Skeletal muscle tissue (tissue), 4 donors: Measurements from ENCODE around the gene MET. TPM values are rescaled to one million over a fixed set of nuclear protein-coding genes. Genes with fewer than 3 reads are reported as not detected.

Source experiments
- H3K27ac ChIP-seq: one replicate; pipeline ENCODE4 v1.7.0; 2013; ENCODE audit warnings: mild to moderate bottlenecking, low read depth, low read length, inconsistent platforms
- H3K27me3 ChIP-seq, 3 donors: one replicate each; pipeline ENCODE4 v1.7.0; 2013; ENCODE audit warnings: low read length in 3 of 3; ENCODE audit not compliant: control insufficient read depth in 3 of 3, insufficient read depth in 3 of 3
- H3K36me3 ChIP-seq, 3 donors: one replicate each; pipeline ENCODE4 v1.7.0; 2013; ENCODE audit warnings: low read length in 3 of 3; ENCODE audit not compliant: control insufficient read depth in 3 of 3, insufficient read depth in 3 of 3
- H3K4me1 ChIP-seq, 3 donors: one replicate each; pipeline ENCODE4 v1.7.0; 2013; ENCODE audit warnings: low read length in 3 of 3, mild to moderate bottlenecking in 3 of 3; ENCODE audit not compliant: control insufficient read depth in 3 of 3, insufficient read depth in 3 of 3
- H3K4me3 ChIP-seq, 3 donors: one replicate each; pipeline ENCODE4 v1.7.0; 2013; ENCODE audit warnings: low read length in 3 of 3
- H3K9ac ChIP-seq, 3 donors: one replicate each; pipeline ENCODE4 v1.7.0; 2013; ENCODE audit warnings: low read length in 3 of 3, mild to moderate bottlenecking in 3 of 3, moderate library complexity in 2 of 3, low read depth in 1 of 3
- H3K9me3 ChIP-seq, 3 donors: one replicate each; pipeline ENCODE4 v1.7.0; 2013; ENCODE audit warnings: low read length in 3 of 3; ENCODE audit not compliant: control insufficient read depth in 3 of 3
- total RNA-seq: library from RNA; depleted of rRNA; stranded (reverse); fragments of >200 nt; gene quantifications from one replicate; pipeline ENCODE4 v1.2.3, GENCODE V29; 2014
- donor health status: Osteomylitis.

MET gene
- total RNA-seq = 26.1 TPM

- no peaks in the 10 kb centered on the region for H3K9me3 ChIP-seq
Observed at GRCh38 chr7:116671681-116672595, at the start of gene MET. Gene MET, plus strand, starts transcription at chr7:116672196. Its CDS starts 26,889 bp downstream, at chr7:116699085.

GRCh38 chr7:116626886-116627285 lies 45.1 kb upstream of the MET start:
- H3K36me3 ChIP-seq = no peaks in the 10 kb centered on the region
- no peak overlapping the region for H3K27ac ChIP-seq
- no peak overlapping the region for H3K4me3 ChIP-seq
- no peaks in the 10 kb centered on the region for H3K27me3 ChIP-seq
- H3K9me3 ChIP-seq = no peaks in the 10 kb centered on the region
- H3K4me1 ChIP-seq = peaks cover 15 to 19% (median 18%) of the 10 kb centered on the region in 3 donors
- no peak overlapping the region for H3K9ac ChIP-seq

More at GRCh38 chr7:116671681-116672595, at the start of gene MET:
- peak within 1 kb of the TSS; percentile 87 to 90 (median 87) for H3K4me3 ChIP-seq
- peaks cover 0 to 5% (median 0%) of the 10 kb centered on the region in 3 donors for H3K27me3 ChIP-seq
- H3K9ac ChIP-seq = peak within 1 kb of the TSS; percentile 95 to 99 (median 96)
- no peaks in the 10 kb centered on the region for H3K36me3 ChIP-seq
- H3K27ac ChIP-seq = peak within 1 kb of the TSS; percentile 98
- H3K4me1 ChIP-seq = peaks cover 7 to 33% (median 13%) of the 10 kb centered on the region in 3 donors

- no peaks in the 10 kb centered on the region for H3K9me3 ChIP-seq
- no peak overlapping the region for H3K4me3 ChIP-seq
- H3K27me3 ChIP-seq = no peaks in the 10 kb centered on the region
- H3K9ac ChIP-seq = peak overlapping the region; percentile 34 to 58 (median 54)
- H3K4me1 ChIP-seq = peaks cover 20 to 31% (median 25%) of the 10 kb centered on the region in 3 donors
- peak overlapping the region; percentile 87 for H3K27ac ChIP-seq
- no peaks in the 10 kb centered on the region for H3K36me3 ChIP-seq
Observed at GRCh38 chr7:116629051-116629463, 42.9 kb upstream of the MET start.

GRCh38 chr7:116630357-116630756 lies 41.6 kb upstream of the MET start:
- Histone ChIP-seq H3K4me3 (peak overlapping the region in 2 of 3 donors; percentile 2 to 52), H3K4me1 (peaks cover 20 to 37% (median 25%) of the 10 kb centered on the region in 3 donors), H3K27ac (peak overlapping the region; percentile 87)

GRCh38 chr7:116630932-116631671 lies 40.9 kb upstream of the MET start:
- Histone ChIP-seq H3K27me3 (no peaks in the 10 kb centered on the region), H3K9me3 (no peaks in the 10 kb centered on the region), H3K27ac (peak overlapping the region; percentile 87), H3K4me1 (peaks cover 20 to 37% (median 25%) of the 10 kb centered on the region in 3 donors), H3K9ac (peak overlapping the region; percentile 14 to 60 (median 25)), H3K36me3 (no peaks in the 10 kb centered on the region), H3K4me3 (peak overlapping the region; percentile 2 to 52 (median 11))

More at GRCh38 chr7:116630357-116630756, 41.6 kb upstream of the MET start:
- H3K36me3 ChIP-seq = no peaks in the 10 kb centered on the region
- H3K9ac ChIP-seq = no peak overlapping the region
- no peaks in the 10 kb centered on the region for H3K9me3 ChIP-seq
- H3K27me3 ChIP-seq = no peaks in the 10 kb centered on the region

- Histone ChIP-seq H3K9me3 (no peaks in the 10 kb centered on the region), H3K27ac (peak overlapping the region; percentile 87), H3K9ac (no peak overlapping the region), H3K36me3 (no peaks in the 10 kb centered on the region), H3K27me3 (no peaks in the 10 kb centered on the region), H3K4me1 (peaks cover 20 to 37% (median 25%) of the 10 kb centered on the region in 3 donors), H3K4me3 (peak overlapping the region in 1 of 3 donors; percentile 11)
Observed at GRCh38 chr7:116631676-116632075, 40.3 kb upstream of the MET start.

GRCh38 chr7:116632384-116632783 lies 39.6 kb upstream of the MET start:
- Histone ChIP-seq H3K27ac (peak overlapping the region; percentile 87), H3K9me3 (no peaks in the 10 kb centered on the region), H3K36me3 (no peaks in the 10 kb centered on the region), H3K4me3 (no peak overlapping the region), H3K4me1 (peaks cover 20 to 37% (median 25%) of the 10 kb centered on the region in 3 donors), H3K27me3 (no peaks in the 10 kb centered on the region), H3K9ac (no peak overlapping the region)

GRCh38 chr7:116633131-116633988 lies 38.6 kb upstream of the MET start:
- Histone ChIP-seq H3K36me3 (no peaks in the 10 kb centered on the region), H3K27ac (peak overlapping the region; percentile 78), H3K27me3 (no peaks in the 10 kb centered on the region), H3K9ac (peak overlapping the region in 2 of 3 donors; percentile 4 to 17), H3K9me3 (no peaks in the 10 kb centered on the region), H3K4me1 (peaks cover 17 to 37% (median 25%) of the 10 kb centered on the region in 3 donors), H3K4me3 (peak overlapping the region in 2 of 3 donors; percentile 11 to 19)

GRCh38 chr7:116636997-116637396 lies 35.0 kb upstream of the MET start:
- no peaks in the 10 kb centered on the region for H3K9me3 ChIP-seq
- no peak overlapping the region for H3K9ac ChIP-seq
- no peaks in the 10 kb centered on the region for H3K27me3 ChIP-seq
- H3K36me3 ChIP-seq = no peaks in the 10 kb centered on the region
- H3K4me3 ChIP-seq = no peak overlapping the region
- no peak overlapping the region for H3K27ac ChIP-seq
- H3K4me1 ChIP-seq = peaks cover 5 to 19% (median 6%) of the 10 kb centered on the region in 3 donors
